ENCODE results near the gene CDH12.

The CDH12 gene

DNA sequence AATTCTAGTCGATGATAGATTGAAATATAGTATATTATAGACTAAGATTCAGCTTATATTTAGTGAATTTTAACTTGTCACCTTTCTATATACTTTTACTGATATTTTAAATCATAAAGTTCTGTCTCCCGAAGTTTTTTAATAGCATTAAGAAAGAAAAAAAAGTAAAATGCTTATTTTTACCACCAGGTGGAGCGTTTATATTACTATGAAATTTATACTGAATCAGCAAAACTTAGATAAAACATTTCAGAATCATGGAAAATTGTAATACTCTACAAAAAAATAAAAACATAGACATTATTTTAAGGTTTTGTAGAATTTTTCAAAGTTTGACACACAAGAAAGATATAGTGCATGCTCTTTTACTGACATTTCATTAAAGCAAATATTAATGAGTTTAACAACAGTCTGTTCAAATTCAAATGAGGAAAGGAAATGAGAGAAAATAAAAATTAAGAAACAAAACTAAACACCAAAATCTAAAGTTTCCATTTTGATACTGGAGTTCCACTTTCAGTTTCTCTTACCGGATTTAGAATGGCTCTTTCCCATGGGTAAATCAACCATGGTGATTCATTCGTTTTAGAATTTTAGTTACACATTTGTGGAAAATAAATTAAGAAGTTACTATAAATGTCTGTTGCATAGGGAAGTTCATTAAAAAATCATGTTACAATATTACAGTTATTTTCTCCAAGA is 1035.3 kb downstream of the CDH12 start:
- TF ChIP-seq, protein P1, sequence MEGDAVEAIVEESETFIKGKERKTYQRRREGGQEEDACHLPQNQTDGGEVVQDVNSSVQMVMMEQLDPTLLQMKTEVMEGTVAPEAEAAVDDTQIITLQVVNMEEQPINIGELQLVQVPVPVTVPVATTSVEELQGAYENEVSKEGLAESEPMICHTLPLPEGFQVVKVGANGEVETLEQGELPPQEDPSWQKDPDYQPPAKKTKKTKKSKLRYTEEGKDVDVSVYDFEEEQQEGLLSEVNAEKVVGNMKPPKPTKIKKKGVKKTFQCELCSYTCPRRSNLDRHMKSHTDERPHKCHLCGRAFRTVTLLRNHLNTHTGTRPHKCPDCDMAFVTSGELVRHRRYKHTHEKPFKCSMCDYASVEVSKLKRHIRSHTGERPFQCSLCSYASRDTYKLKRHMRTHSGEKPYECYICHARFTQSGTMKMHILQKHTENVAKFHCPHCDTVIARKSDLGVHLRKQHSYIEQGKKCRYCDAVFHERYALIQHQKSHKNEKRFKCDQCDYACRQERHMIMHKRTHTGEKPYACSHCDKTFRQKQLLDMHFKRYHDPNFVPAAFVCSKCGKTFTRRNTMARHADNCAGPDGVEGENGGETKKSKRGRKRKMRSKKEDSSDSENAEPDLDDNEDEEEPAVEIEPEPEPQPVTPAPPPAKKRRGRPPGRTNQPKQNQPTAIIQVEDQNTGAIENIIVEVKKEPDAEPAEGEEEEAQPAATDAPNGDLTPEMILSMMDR (conservative IDR thresholded peaks at IDR 0.05; ENCODE audit: low read depth, low read length): peak; percentile 43
- H3K4me3 ChIP-seq (ENCODE audit: low read depth, low read length): peak overlapping the region; percentile 43
- DNase-seq (ENCODE audit: low read depth): peak; percentile 44

- no peak overlapping the region for H3K4me3 ChIP-seq (ENCODE audit: low read depth, low read length)
- peak; percentile 62 for DNase-seq (ENCODE audit: low read depth)
- TF ChIP-seq, protein P1 (conservative IDR thresholded peaks at IDR 0.05; ENCODE audit: low read depth, low read length): peak; percentile 41
These were observed 1042.3 kb downstream of the CDH12 start for GRCh38 chr5:21810737-21811316.

- TF ChIP-seq, protein P1 (conservative IDR thresholded peaks at IDR 0.05; ENCODE audit: low read depth, low read length): no peak
- DNase-seq (ENCODE audit: low read depth): no peak
These were observed 1043.5 kb downstream of the CDH12 start for GRCh38 chr5:21809611-21810010.

GRCh38 chr5:21807953-21808352 is 1045.2 kb downstream of the CDH12 start:
- TF ChIP-seq, protein P1 (conservative IDR thresholded peaks at IDR 0.05; ENCODE audit: low read depth, low read length): no peak
- H3K4me3 ChIP-seq (ENCODE audit: low read depth, low read length): no peak overlapping the region
- DNase-seq (ENCODE audit: low read depth): peak; percentile 19

More at GRCh38 chr5:21809611-21810010, 1043.5 kb downstream of the CDH12 start:
- H3K4me3 ChIP-seq (ENCODE audit: low read depth, low read length): no peak overlapping the region

- DNase-seq (ENCODE audit: low read depth): peak; percentile 86
- TF ChIP-seq, protein P1 (conservative IDR thresholded peaks at IDR 0.05; ENCODE audit: low read depth, low read length): no peak
- no peak overlapping the region for H3K4me3 ChIP-seq (ENCODE audit: low read depth, low read length)
These were observed 1046.2 kb downstream of the CDH12 start for GRCh38 chr5:21806943-21807342.

GRCh38 chr5:21806271-21806670 is 1046.9 kb downstream of the CDH12 start:
- TF ChIP-seq, protein P1 (conservative IDR thresholded peaks at IDR 0.05; ENCODE audit: low read depth, low read length): no peak
- no peak for DNase-seq (ENCODE audit: low read depth)
- no peak overlapping the region for H3K4me3 ChIP-seq (ENCODE audit: low read depth, low read length)
